A673 (cell line): ENCODE data around the gene TEX44.
"Not testable (repeated sequence)": the region's sequence is repeated elsewhere in the genome, so short reads cannot be mapped to it uniquely, and the experiment has no call there.

ENCODE experiments used
- CTCF ChIP-seq: fragments of 300-800, 200-600 bp; sonication (generic); conservative IDR thresholded peaks from 2 replicates; pipeline ENCODE4 v1.5.1; 2017; ENCODE audit warnings: low read depth, mild to moderate bottlenecking, antibody characterized with exemption, low read length, moderate library complexity, mixed read lengths
- EZH2 ChIP-seq: fragments of 200-600 bp; sonication (generic); IDR thresholded peaks from 2 replicates; pipeline ENCODE4 v1.6.1; 2017; ENCODE audit warnings: borderline replicate concordance, low read depth, mild to moderate bottlenecking, mixed read lengths, antibody characterized with exemption, low read length; ENCODE audit not compliant: poor library complexity, severe bottlenecking

- not testable (repeated sequence) for TF ChIP-seq CTCF, EZH2
Measured at GRCh38 chr2:231578655-231579054, 14.0 kb upstream of the TEX44 start.
